Tibial artery (tissue), 4 donors: ENCODE results near the gene ZBTB24.

Experiments used
- DNase-seq, 2 donors: peaks; one replicate each; pipeline ENCODE4 v3.0.0-alpha.2; 2019
- H3K27ac ChIP-seq, 2 donors: fragments of 200-600 bp; sonication (generic) in 1 of 2; 1 replicate in 1 of 2; 2 replicates in 1 of 2; pipeline ENCODE4 v1.5.1; 2018 to 2019; ENCODE audit warnings: mild to moderate bottlenecking in 1 of 2
- H3K27me3 ChIP-seq, 2 donors: fragments of 200-600 bp; sonication (generic) in 1 of 2; one replicate each; pipeline versions ENCODE4 v1.5.1 to v1.6.0; 2016 to 2019
- H3K36me3 ChIP-seq, 3 donors: fragments of 200-600 bp; sonication (generic) in 2 of 3; one replicate each; pipeline ENCODE4 v1.5.1; 2016 to 2019; ENCODE audit warnings: mild to moderate bottlenecking in 2 of 3
- H3K4me1 ChIP-seq, 4 donors: fragments of 200-600 bp; sonication (generic) in 2 of 4; 1 replicate in 3 of 4; 2 replicates in 1 of 4; pipeline ENCODE4 v1.5.1; 2016 to 2019
- H3K4me3 ChIP-seq, 2 donors: fragments of 200-600 bp; sonication (generic) in 1 of 2; 1 replicate in 1 of 2; 2 replicates in 1 of 2; pipeline ENCODE4 v1.5.1; 2018 to 2019; ENCODE audit warnings: mild to moderate bottlenecking in 2 of 2
- H3K9me3 ChIP-seq, 3 donors: fragments of 200-600 bp; sonication (generic) in 1 of 3; one replicate each; pipeline ENCODE4 v1.5.1; 2016 to 2019
- intact Hi-C: fragments of 100-400 bp; cut with DNase I; formaldehyde crosslinking; loops from one replicate; pipeline ENCODE4 v1.15.0; 2023; ENCODE audit warnings: low total_unique reads
- TF ChIP-seq, protein P1 (sequence below), 2 experiments: fragments of 200-600 bp in 1 of 2; fragments of 450-650 bp in 1 of 2; IDR thresholded peaks; one replicate each; pipeline ENCODE4 v1.5.1; 2017 to 2019; ENCODE audit warnings: antibody characterized with exemption in 2 of 2, mild to moderate bottlenecking in 1 of 2, moderate library complexity in 1 of 2

The ZBTB24 gene

DNA sequence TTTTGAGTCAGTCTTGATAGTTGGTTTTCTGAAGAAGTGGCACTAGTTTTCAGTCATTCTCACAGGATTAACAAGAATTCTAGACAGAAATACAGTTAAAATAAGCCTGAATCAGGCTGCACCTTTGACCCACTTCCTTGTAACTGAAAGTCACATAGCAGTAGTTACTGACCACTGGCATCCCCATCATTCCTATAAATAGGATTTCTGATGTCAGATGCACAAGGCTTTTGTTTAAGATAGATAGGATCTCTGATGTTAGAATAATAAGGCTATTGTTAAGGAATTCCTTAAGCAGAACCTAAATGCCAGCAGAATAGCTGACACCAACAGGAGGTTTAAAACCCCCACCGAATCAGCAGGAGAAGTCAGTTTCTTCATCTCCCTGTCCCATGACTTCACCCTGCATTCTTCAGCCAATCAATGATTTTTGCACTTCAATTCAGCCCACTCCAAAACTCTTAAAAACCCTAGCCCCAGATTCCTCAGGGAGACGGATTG, 30.6 kb upstream of the ZBTB24 start:
- H3K36me3 ChIP-seq, result no peaks in the 10 kb centered on the region
- intact Hi-C loops, result no loop called here
- H3K4me1 ChIP-seq, result no peaks in the 10 kb centered on the region
- no peaks in the 10 kb centered on the region for H3K27me3 ChIP-seq
- no peak overlapping the region for H3K27ac ChIP-seq
- DNase-seq, result no peak
- no peak overlapping the region for H3K4me3 ChIP-seq
- TF ChIP-seq, protein P1, sequence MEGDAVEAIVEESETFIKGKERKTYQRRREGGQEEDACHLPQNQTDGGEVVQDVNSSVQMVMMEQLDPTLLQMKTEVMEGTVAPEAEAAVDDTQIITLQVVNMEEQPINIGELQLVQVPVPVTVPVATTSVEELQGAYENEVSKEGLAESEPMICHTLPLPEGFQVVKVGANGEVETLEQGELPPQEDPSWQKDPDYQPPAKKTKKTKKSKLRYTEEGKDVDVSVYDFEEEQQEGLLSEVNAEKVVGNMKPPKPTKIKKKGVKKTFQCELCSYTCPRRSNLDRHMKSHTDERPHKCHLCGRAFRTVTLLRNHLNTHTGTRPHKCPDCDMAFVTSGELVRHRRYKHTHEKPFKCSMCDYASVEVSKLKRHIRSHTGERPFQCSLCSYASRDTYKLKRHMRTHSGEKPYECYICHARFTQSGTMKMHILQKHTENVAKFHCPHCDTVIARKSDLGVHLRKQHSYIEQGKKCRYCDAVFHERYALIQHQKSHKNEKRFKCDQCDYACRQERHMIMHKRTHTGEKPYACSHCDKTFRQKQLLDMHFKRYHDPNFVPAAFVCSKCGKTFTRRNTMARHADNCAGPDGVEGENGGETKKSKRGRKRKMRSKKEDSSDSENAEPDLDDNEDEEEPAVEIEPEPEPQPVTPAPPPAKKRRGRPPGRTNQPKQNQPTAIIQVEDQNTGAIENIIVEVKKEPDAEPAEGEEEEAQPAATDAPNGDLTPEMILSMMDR (IDR thresholded peaks at IDR 0.05), result no peak
- H3K9me3 ChIP-seq, result no peaks in the 10 kb centered on the region

DNA sequence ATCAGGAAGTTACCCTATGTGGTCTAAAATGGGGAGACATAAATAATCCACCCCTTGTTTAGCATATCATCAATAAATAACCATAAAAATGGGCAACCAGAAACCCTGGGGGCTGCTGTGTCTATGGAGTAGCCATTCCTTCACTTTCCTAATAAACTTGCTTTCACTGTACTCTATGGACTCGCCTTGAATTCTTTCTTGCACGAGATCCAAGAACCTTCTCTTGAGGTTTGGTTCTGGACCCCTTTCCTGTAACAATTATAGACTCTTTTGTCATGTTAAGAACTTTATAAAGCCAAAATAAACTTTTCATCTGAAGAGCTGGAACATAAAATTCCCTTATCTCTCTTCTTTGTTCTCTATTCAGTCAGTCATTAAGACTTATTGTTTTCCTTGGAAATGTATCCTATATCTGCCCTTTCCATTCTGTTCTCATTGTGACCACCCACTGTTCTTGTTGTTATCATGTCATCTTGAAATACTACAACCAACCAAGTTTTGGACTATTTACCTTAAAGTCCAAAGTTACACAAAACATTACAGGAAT, 29.3 kb upstream of the ZBTB24 start:
- Histone ChIP-seq H3K4me1 (no peaks in the 10 kb centered on the region), H3K4me3 (no peak overlapping the region), H3K27ac (no peak overlapping the region), H3K36me3 (no peaks in the 10 kb centered on the region), H3K9me3 (no peaks in the 10 kb centered on the region), H3K27me3 (no peaks in the 10 kb centered on the region)
- DNase-seq, result no peak
- intact Hi-C loops, result no loop called here
- TF ChIP-seq, protein P1 (IDR thresholded peaks at IDR 0.05), result no peak

DNA sequence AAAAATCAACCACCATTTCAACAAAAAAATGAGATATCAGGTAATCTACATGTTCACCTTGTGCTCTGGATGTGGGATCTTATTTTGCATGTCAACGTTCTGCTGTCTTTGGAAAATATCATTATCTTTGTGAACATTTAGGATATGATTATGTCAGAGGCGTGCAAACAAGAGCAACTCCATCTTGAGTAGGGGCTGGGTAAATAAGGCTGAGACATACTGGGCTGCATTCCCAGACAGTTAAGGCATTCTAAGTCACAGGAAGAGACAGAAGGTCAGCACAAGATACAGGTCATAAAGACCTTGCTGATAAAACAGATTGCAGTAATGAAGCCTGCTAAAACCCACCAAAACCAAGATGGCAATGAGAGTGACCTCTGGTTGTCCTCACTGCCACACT, 28.8 kb upstream of the ZBTB24 start:
- TF ChIP-seq, protein P1 (IDR thresholded peaks at IDR 0.05), result no peak

DNA sequence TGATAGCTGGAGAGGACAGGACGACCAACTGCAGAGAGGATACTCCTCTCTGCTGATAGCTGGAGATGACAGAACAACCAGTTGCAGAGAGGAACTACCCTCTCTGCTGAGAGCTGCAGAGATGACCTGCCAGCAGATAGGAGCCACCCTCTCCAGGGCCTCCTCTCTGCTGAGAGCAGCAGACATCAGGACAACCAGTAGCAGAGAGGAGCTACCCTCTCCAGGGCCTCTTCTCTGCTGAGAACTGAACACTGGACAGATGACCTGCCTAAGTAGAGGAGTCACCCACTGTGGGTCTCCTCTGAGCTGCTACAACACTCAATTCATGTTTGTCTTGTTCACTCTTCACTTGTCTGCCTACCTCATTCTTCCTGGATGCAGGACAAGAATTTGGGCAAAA, 27.3 kb upstream of the ZBTB24 start:
- Histone ChIP-seq H3K4me1 (no peaks in the 10 kb centered on the region), H3K9me3 (no peaks in the 10 kb centered on the region), H3K27ac (no peak overlapping the region), H3K36me3 (no peaks in the 10 kb centered on the region), H3K4me3 (no peak overlapping the region), H3K27me3 (no peaks in the 10 kb centered on the region)
- TF ChIP-seq, protein P1 (IDR thresholded peaks at IDR 0.05), result no peak
- no peak for DNase-seq
- intact Hi-C loops, result no loop called here

More for the DNA sequence above, 28.8 kb upstream of the ZBTB24 start:
- H3K4me1 ChIP-seq, result no peaks in the 10 kb centered on the region
- H3K27me3 ChIP-seq, result no peaks in the 10 kb centered on the region
- H3K27ac ChIP-seq, result no peak overlapping the region
- no peaks in the 10 kb centered on the region for H3K9me3 ChIP-seq
- no peaks in the 10 kb centered on the region for H3K36me3 ChIP-seq
- no peak overlapping the region for H3K4me3 ChIP-seq
- DNase-seq, result no peak
- intact Hi-C loops, result no loop called here

DNA sequence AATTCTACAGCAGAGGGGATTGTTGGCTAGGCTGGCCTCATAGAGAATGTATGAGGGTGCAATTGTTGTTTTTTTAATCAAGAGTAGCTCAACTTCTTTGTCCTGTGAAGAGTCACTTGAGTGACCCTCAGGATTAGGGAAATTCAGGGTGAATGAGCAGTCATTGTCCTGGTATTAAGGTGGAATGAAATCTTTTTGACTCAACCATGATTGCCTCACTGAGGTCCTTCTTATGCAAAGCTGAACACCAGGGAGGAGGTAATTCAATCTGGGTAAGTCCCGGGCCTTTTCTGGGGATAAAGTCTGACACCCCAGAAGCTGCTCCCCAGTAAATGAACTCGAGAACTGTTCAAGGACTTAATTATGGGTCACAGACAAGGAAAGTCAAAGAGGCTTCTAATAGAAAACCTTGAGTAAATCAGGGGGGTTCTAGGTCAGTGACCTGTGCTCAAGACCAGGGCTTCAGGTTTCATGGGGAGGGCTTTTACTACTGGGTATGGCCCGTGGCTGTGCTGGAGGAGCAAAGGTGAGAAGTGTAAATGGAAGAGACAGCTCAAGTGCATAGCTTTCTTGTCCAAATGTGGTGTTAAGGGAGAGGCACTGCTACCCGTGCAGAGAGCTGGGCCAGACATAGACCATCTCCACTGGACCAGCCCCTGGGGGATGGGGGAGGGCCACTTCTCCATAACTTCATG, 25.3 kb upstream of the ZBTB24 start:
- Histone ChIP-seq H3K27me3 (no peaks in the 10 kb centered on the region), H3K4me1 (no peaks in the 10 kb centered on the region), H3K27ac (no peak overlapping the region), H3K36me3 (no peaks in the 10 kb centered on the region), H3K9me3 (no peaks in the 10 kb centered on the region), H3K4me3 (no peak overlapping the region)
- TF ChIP-seq, protein P1 (IDR thresholded peaks at IDR 0.05), result no peak
- no peak for DNase-seq
- intact Hi-C loops, result no loop called here
